Neural cell (in vitro differentiated cells): Measurements from ENCODE around the gene CYB5A. TPM values are rescaled to one million over a fixed set of nuclear protein-coding genes. Genes with fewer than 3 reads are reported as not detected.

ENCODE experiments used
- H2AFZ ChIP-seq: fragments of 200-600, 300-800 bp; sonication (generic), shearing (Covaris generic); 2 replicates; pipeline ENCODE4 v1.6.0; 2014; ENCODE audit warnings: low read depth, mild to moderate bottlenecking, antibody characterized with exemption, low read length, moderate library complexity
- H3F3A ChIP-seq: fragments of 200-600 bp; shearing (Covaris generic); 2 replicates; pipeline ENCODE4 v1.6.1; 2016; ENCODE audit warnings: mild to moderate bottlenecking, moderate library complexity, mixed read lengths, antibody characterized with exemption, low read length; ENCODE audit not compliant: insufficient read depth, poor library complexity, severe bottlenecking
- H3K27ac ChIP-seq: fragments of 200-600, 300-800 bp; sonication (generic), shearing (Covaris generic); 2 replicates; pipeline ENCODE4 v1.5.1; 2014; ENCODE audit warnings: mild to moderate bottlenecking, low read length, moderate library complexity
- H3K27me3 ChIP-seq: fragments of 300-800, 200-600 bp; sonication (generic), shearing (Covaris generic); 2 replicates; pipeline ENCODE4 v1.6.0; 2014; ENCODE audit warnings: mild to moderate bottlenecking, low read depth, low read length, moderate library complexity; ENCODE audit not compliant: insufficient read depth
- H3K36me3 ChIP-seq: fragments of 300-800, 200-600 bp; sonication (generic), shearing (Covaris generic); 2 replicates; pipeline ENCODE4 v1.5.1; 2014; ENCODE audit warnings: mild to moderate bottlenecking, antibody characterized with exemption, low read length, moderate library complexity; ENCODE audit not compliant: insufficient read depth
- H3K4me2 ChIP-seq: fragments of 300-800, 200-600 bp; sonication (generic), shearing (Covaris generic); 2 replicates; pipeline ENCODE4 v1.6.0; 2014; ENCODE audit warnings: mild to moderate bottlenecking, low read length
- H3K4me3 ChIP-seq: fragments of 300-800, 200-600 bp; sonication (generic), shearing (Covaris generic); 2 replicates; pipeline ENCODE4 v1.5.1; 2014; ENCODE audit warnings: mild to moderate bottlenecking, low read length, moderate library complexity
- H3K79me2 ChIP-seq: fragments of 200-600 bp; shearing (Covaris generic); replicated peaks from 2 replicates; pipeline ENCODE4 v1.6.0; 2014; ENCODE audit warnings: mild to moderate bottlenecking, low read length, moderate library complexity; ENCODE audit not compliant: insufficient read depth
- H3K9ac ChIP-seq: fragments of 300-800, 200-600 bp; sonication (generic), shearing (Covaris generic); 2 replicates; pipeline ENCODE4 v1.6.1; 2016; ENCODE audit warnings: mild to moderate bottlenecking, low read length, mixed read lengths
- H3K9me2 ChIP-seq: fragments of 200-600 bp; shearing (Covaris generic); 2 replicates; pipeline ENCODE4 v1.6.1; 2016; ENCODE audit warnings: mild to moderate bottlenecking, low read length, mixed read lengths; ENCODE audit not compliant: insufficient read depth
- H3K9me3 ChIP-seq: fragments of 200-600, 300-800 bp; sonication (generic), shearing (Covaris generic); 2 replicates; pipeline ENCODE4 v1.6.1; 2016; ENCODE audit warnings: mild to moderate bottlenecking, mixed run types, low read length, moderate library complexity, mixed read lengths
- H4K20me1 ChIP-seq: fragments of 200-600 bp; shearing (Covaris generic); 2 replicates; pipeline ENCODE4 v1.6.1; 2016; ENCODE audit warnings: mild to moderate bottlenecking, mixed run types; ENCODE audit not compliant: insufficient read depth
- CTCF ChIP-seq: fragments of 450-650 bp; IDR thresholded peaks from 2 replicates; pipeline ENCODE4 v1.5.1; 2014; ENCODE audit warnings: antibody characterized with exemption, mild to moderate bottlenecking, moderate library complexity; ENCODE audit not compliant: poor library complexity, severe bottlenecking
- EP300 ChIP-seq: fragments of 450-650 bp; conservative IDR thresholded peaks from 2 replicates; pipeline ENCODE4 v1.6.1; 2014; ENCODE audit warnings: antibody characterized with exemption, mild to moderate bottlenecking, moderate library complexity; ENCODE audit not compliant: poor library complexity, severe bottlenecking
- EZH2 ChIP-seq: fragments of 200-600, 300-800 bp; shearing (Covaris generic), sonication (generic); IDR thresholded peaks from 2 replicates; pipeline ENCODE4 v1.6.1; 2014; ENCODE audit warnings: antibody characterized with exemption, low read length, borderline replicate concordance, mild to moderate bottlenecking; ENCODE audit not compliant: insufficient read depth, poor library complexity, severe bottlenecking
- MXI1 ChIP-seq: fragments of 450-650 bp; conservative IDR thresholded peaks from 2 replicates; pipeline ENCODE4 v1.6.1; 2014; ENCODE audit warnings: antibody characterized with exemption, mild to moderate bottlenecking; ENCODE audit not compliant: poor library complexity, severe bottlenecking
- POLR2AphosphoS5 ChIP-seq: IDR thresholded peaks from 2 replicates; pipeline ENCODE4 v1.6.1; 2012
- RAD21 ChIP-seq: fragments of 450-650 bp; conservative IDR thresholded peaks from 2 replicates; pipeline ENCODE4 v1.6.1; 2014; ENCODE audit warnings: antibody characterized with exemption, mild to moderate bottlenecking, moderate library complexity
- REST ChIP-seq: IDR thresholded peaks from 2 replicates; pipeline ENCODE4 v1.6.1; 2012; ENCODE audit warnings: borderline replicate concordance
- SMC3 ChIP-seq: fragments of 450-650 bp; conservative IDR thresholded peaks from 2 replicates; pipeline ENCODE4 v1.6.1; 2014; ENCODE audit warnings: antibody characterized with exemption, mild to moderate bottlenecking, moderate library complexity; ENCODE audit not compliant: poor library complexity
- TAF1 ChIP-seq: IDR thresholded peaks from 2 replicates; pipeline ENCODE4 v1.6.1; 2012; ENCODE audit warnings: low read depth
- polyA plus RNA-seq: library from polyadenylated mRNA; depleted of rRNA; stranded (reverse); fragments of >200 nt; gene quantifications from 2 replicates; pipeline ENCODE4 v1.2.3, GENCODE V29; 2014

Gene CYB5A
- polyA plus RNA-seq, 1 donor from 2014 or later, result 35.4 TPM

- no peaks in the 10 kb centered on the region for H3F3A ChIP-seq
- TF ChIP-seq RAD21, result no peak
- TF ChIP-seq REST, result no peak
- TF ChIP-seq CTCF, result no peak
- no peak for TF ChIP-seq EZH2
- TF ChIP-seq POLR2AphosphoS5, result no peak
- no peak for TF ChIP-seq EP300
- TF ChIP-seq SMC3, result no peak
- TF ChIP-seq TAF1, result no peak
- TF ChIP-seq MXI1, result no peak
- H3K27ac ChIP-seq, result no peak overlapping the region
- no peaks in the 10 kb centered on the region for H4K20me1 ChIP-seq
- H3K4me3 ChIP-seq, result no peak overlapping the region
- no peak overlapping the region for H3K9ac ChIP-seq
- no peaks in the 10 kb centered on the region for H3K36me3 ChIP-seq
- H3K79me2 ChIP-seq, result no peaks in the 10 kb centered on the region
- H3K9me3 ChIP-seq, result no peaks in the 10 kb centered on the region
- no peak overlapping the region for H2AFZ ChIP-seq
- no peaks in the 10 kb centered on the region for H3K27me3 ChIP-seq
- H3K4me2 ChIP-seq, result no peak overlapping the region
- no peaks in the 10 kb centered on the region for H3K9me2 ChIP-seq
Measured at GRCh38 chr18:74334242-74334893, 42.6 kb upstream of the CYB5A start.

- no peak for TF ChIP-seq REST
- no peak for TF ChIP-seq RAD21
- TF ChIP-seq EZH2, result no peak
- no peak for TF ChIP-seq EP300
- Histone ChIP-seq H3K79me2 (no peaks in the 10 kb centered on the region), H3K27me3 (no peaks in the 10 kb centered on the region), H3F3A (no peaks in the 10 kb centered on the region), H3K4me3 (no peak overlapping the region), H2AFZ (no peak overlapping the region), H3K9me2 (no peaks in the 10 kb centered on the region), H3K4me2 (no peak overlapping the region), H4K20me1 (no peaks in the 10 kb centered on the region), H3K27ac (no peak overlapping the region), H3K36me3 (no peaks in the 10 kb centered on the region), H3K9ac (no peak overlapping the region), H3K9me3 (no peaks in the 10 kb centered on the region)
Measured at GRCh38 chr18:74333091-74333490, 41.3 kb upstream of the CYB5A start.
